ENCODE data around the gene FBLN7. TPM values are rescaled to one million over a fixed set of nuclear protein-coding genes. Genes with fewer than 3 reads are reported as not detected.

Gene FBLN7
- total RNA-seq, 2 experiments from 2014 or later = 7.4 to 7.9 TPM

GRCh38 chr2:112144966-112145365, 6.8 kb downstream of the FBLN7 start:
- DNase-seq (no peak), ATAC-seq (no peak)
- POLR2A ChIA-PET = interaction anchor here (0.6 kb wide), 1 partner anchor 30 kb away, joined by 3 read pairs; no protein-coding TSS in a partner anchor
- Mint-ChIP-seq H3K36me3 (ENCODE audit: low read depth) (no peaks in the 10 kb centered on the region), H3K4me1 (ENCODE audit: low read depth) (peaks cover 2% of the 10 kb centered on the region), H3K27ac (no peak overlapping the region), H3K4me3 (no peak overlapping the region), H3K9me3 (no peaks in the 10 kb centered on the region), H3K27me3 (peaks cover 8% of the 10 kb centered on the region)
- no peak for TF ChIP-seq CTCF (IDR thresholded peaks at IDR 0.05)
- CTCF ChIA-PET = no interaction called here
- intact Hi-C loops (cut with micrococcal nuclease) = no loop called here

- Mint-ChIP-seq H3K9me3 (no peaks in the 10 kb centered on the region), H3K4me1 (ENCODE audit: low read depth) (no peaks in the 10 kb centered on the region), H3K36me3 (ENCODE audit: low read depth) (no peaks in the 10 kb centered on the region), H3K4me3 (no peak overlapping the region), H3K27me3 (no peaks in the 10 kb centered on the region), H3K27ac (no peak overlapping the region)
- CTCF ChIA-PET = interaction anchor here (0.9 kb wide), 1 partner anchor 14 kb away, joined by 3 read pairs; no protein-coding TSS in a partner anchor
- POLR2A ChIA-PET = interaction anchor here (0.7 to 1.2 kb wide), 2 partner anchors 36 to 41 kb away, joined by 3 read pairs; no protein-coding TSS in a partner anchor
- no peak for DNase-seq
- intact Hi-C loops (cut with micrococcal nuclease) = no loop called here
- ATAC-seq = no peak
- no peak for TF ChIP-seq CTCF (IDR thresholded peaks at IDR 0.05)
These were observed 9.4 kb downstream of the FBLN7 start for GRCh38 chr2:112147382-112148168.

GRCh38 chr2:112148477-112148876, 10.3 kb downstream of the FBLN7 start:
- Mint-ChIP-seq H3K27ac (no peak overlapping the region), H3K4me3 (no peak overlapping the region), H3K4me1 (ENCODE audit: low read depth) (no peaks in the 10 kb centered on the region), H3K27me3 (no peaks in the 10 kb centered on the region), H3K36me3 (ENCODE audit: low read depth) (no peaks in the 10 kb centered on the region), H3K9me3 (no peaks in the 10 kb centered on the region)
- ATAC-seq (no peak), DNase-seq (no peak)
- ChIA-PET POLR2A (interaction anchor here (1.2 kb wide), 1 partner anchor 40 kb away, joined by 3 read pairs; no protein-coding TSS in a partner anchor), CTCF (interaction anchor here (0.9 kb wide), 1 partner anchor 15 kb away, joined by 3 read pairs; no protein-coding TSS in a partner anchor)
- intact Hi-C loops (cut with micrococcal nuclease) = no loop called here
- no peak for TF ChIP-seq CTCF (IDR thresholded peaks at IDR 0.05)

GRCh38 chr2:112149194-112149593, 11.0 kb downstream of the FBLN7 start:
- intact Hi-C loops (cut with micrococcal nuclease) = no loop called here
- ChIA-PET POLR2A (no interaction called here), CTCF (no interaction called here)
- peaks cover 7% of the 10 kb centered on the region for H3K4me1 Mint-ChIP-seq (ENCODE audit: low read depth)
- no peak for TF ChIP-seq CTCF (IDR thresholded peaks at IDR 0.05)
- no peaks in the 10 kb centered on the region for H3K36me3 Mint-ChIP-seq (ENCODE audit: low read depth)
- no peak overlapping the region for H3K4me3 Mint-ChIP-seq
- DNase-seq (no peak), ATAC-seq (no peak)
- H3K9me3 Mint-ChIP-seq = no peaks in the 10 kb centered on the region
- H3K27ac Mint-ChIP-seq = no peak overlapping the region
- H3K27me3 Mint-ChIP-seq = no peaks in the 10 kb centered on the region

DNA sequence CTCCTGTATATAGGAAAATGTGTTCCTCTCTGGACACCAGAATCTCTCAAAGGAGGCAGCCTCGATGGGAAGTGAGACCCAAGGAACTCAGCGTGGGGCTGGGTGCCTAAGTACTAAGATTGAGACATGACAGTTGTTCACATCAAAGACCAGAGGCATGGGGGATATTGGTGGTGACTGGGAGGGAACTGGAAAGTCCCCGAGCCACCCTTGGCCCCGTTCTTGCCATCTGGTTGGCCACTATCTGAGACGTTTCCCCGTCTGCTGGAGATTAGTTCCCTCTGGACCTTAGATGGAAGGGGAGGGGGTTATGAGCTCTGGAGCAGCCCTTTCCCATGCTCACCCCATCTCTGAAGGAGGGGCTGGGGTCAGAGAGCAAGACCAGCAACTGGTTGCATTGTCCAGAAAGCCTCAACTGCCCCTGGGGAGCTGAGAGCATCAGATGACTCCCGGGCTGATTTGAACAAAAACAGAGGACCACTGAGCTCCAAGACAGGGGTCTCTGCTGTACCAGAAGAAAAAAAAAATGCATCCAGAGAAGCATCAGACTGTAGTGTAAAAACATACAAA, 11.8 kb downstream of the FBLN7 start:
- CTCF ChIA-PET = no interaction called here

More for the DNA sequence above, 11.8 kb downstream of the FBLN7 start:
- POLR2A ChIA-PET = no interaction called here
- Mint-ChIP-seq H3K36me3 (ENCODE audit: low read depth) (no peaks in the 10 kb centered on the region), H3K4me1 (ENCODE audit: low read depth) (peaks cover 14% of the 10 kb centered on the region), H3K27ac (no peak overlapping the region), H3K9me3 (no peaks in the 10 kb centered on the region), H3K4me3 (no peak overlapping the region), H3K27me3 (no peaks in the 10 kb centered on the region)
- DNase-seq (no peak), ATAC-seq (no peak)
- intact Hi-C loops (cut with micrococcal nuclease) = no loop called here
- no peak for TF ChIP-seq CTCF (IDR thresholded peaks at IDR 0.05)
